ENCODE measurements around the gene LMAN2.

The LMAN2 gene

DNA sequence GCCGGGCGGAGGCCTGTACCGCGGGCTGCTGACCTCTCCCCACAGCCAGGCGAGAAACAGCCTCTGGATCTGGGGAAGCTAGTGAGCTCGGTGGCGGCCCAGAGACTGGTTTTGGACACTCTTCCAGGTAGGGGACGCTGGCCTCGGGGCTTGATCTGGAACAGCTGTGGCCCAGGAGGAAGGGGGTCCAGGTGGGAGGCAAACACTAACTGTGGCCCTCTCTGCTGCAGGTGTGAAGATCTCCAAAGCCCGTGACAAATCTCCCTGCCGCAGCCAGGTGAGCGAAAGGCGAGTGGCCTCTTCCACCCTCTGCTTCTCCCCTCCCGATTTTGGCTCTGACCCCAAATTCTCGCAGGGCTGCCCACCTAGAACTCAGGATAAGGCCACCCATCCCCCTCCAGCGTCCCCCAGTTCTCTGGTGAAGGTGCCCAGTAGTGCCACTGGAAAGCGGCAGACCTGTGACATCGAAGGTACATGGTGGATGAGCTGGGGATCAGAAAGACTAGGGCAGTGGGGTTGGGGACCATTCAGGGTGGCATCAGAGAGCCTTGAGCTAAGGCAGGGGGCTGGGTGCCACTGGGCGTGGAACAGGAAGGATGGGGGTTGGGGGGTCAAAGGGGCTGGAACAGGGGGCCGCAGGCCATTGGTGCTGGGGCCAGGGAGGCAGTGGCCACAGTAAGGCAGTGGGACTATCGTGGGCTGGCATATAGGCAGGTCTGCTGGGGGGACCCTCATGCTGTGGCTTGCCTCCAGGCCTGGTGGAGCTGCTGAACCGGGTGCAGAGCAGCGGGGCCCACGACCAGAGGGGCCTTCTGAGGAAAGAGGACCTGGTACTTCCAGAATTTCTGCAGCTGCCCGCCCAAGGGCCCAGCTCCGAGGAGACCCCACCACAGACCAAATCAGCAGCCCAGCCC, 19.9 kb upstream of the LMAN2 start:
- H3K4me1 ChIP-seq (ENCODE audit: insufficient read depth, poor library complexity, severe bottlenecking): peaks cover 24% of the 10 kb centered on the region
- no peaks in the 10 kb centered on the region; the same call in 1 of the 2 replicates for H3K36me3 ChIP-seq (ENCODE audit: low read depth)
- ATAC-seq (ENCODE audit: low read depth) (no peak), DNase-seq (ENCODE audit: low spot score) (no peak)
- H3K4me3 ChIP-seq (ENCODE audit: severe bottlenecking): peak overlapping the region; percentile 45
- TF ChIP-seq CTCF (IDR thresholded peaks at IDR 0.05; ENCODE audit: poor library complexity, severe bottlenecking): peak; percentile 55
- no peaks in the 10 kb centered on the region for H3K9me3 ChIP-seq (ENCODE audit: severe bottlenecking)
- peak overlapping the region; percentile 44 for H3K27ac ChIP-seq (ENCODE audit: poor library complexity, severe bottlenecking)
- no peaks in the 10 kb centered on the region for H3K27me3 ChIP-seq (ENCODE audit: insufficient read depth, poor library complexity, severe bottlenecking)

- Histone ChIP-seq H3K9me3 (ENCODE audit: severe bottlenecking) (no peaks in the 10 kb centered on the region), H3K4me3 (ENCODE audit: severe bottlenecking) (peak overlapping the region; percentile 45), H3K27me3 (ENCODE audit: insufficient read depth, poor library complexity, severe bottlenecking) (no peaks in the 10 kb centered on the region), H3K27ac (ENCODE audit: poor library complexity, severe bottlenecking) (peak overlapping the region; percentile 44), H3K36me3 (ENCODE audit: low read depth) (no peaks in the 10 kb centered on the region; the same call in 1 of the 2 replicates), H3K4me1 (ENCODE audit: insufficient read depth, poor library complexity, severe bottlenecking) (peaks cover 24% of the 10 kb centered on the region)
- ATAC-seq (ENCODE audit: low read depth) (peak; percentile 79), DNase-seq (ENCODE audit: low spot score) (peak; percentile 97)
- TF ChIP-seq CTCF (IDR thresholded peaks at IDR 0.05; ENCODE audit: poor library complexity, severe bottlenecking): peak; percentile 86
Measured at GRCh38 chr5:177370488-177371119, 19.1 kb upstream of the LMAN2 start.

GRCh38 chr5:177369645-177370440, 18.4 kb upstream of the LMAN2 start:
- H3K4me3 ChIP-seq (ENCODE audit: severe bottlenecking): no peak overlapping the region
- peaks cover 24% of the 10 kb centered on the region for H3K4me1 ChIP-seq (ENCODE audit: insufficient read depth, poor library complexity, severe bottlenecking)
- no peaks in the 10 kb centered on the region for H3K27me3 ChIP-seq (ENCODE audit: insufficient read depth, poor library complexity, severe bottlenecking)
- TF ChIP-seq CTCF (IDR thresholded peaks at IDR 0.05; ENCODE audit: poor library complexity, severe bottlenecking): no peak
- DNase-seq (ENCODE audit: low spot score) (no peak), ATAC-seq (ENCODE audit: low read depth) (no peak)
- no peaks in the 10 kb centered on the region for H3K9me3 ChIP-seq (ENCODE audit: severe bottlenecking)
- no peaks in the 10 kb centered on the region; the same call in 1 of the 2 replicates for H3K36me3 ChIP-seq (ENCODE audit: low read depth)
- H3K27ac ChIP-seq (ENCODE audit: poor library complexity, severe bottlenecking): peak overlapping the region; percentile 44

- TF ChIP-seq CTCF (IDR thresholded peaks at IDR 0.05; ENCODE audit: poor library complexity, severe bottlenecking): peak; percentile 85
- Histone ChIP-seq H3K4me1 (ENCODE audit: insufficient read depth, poor library complexity, severe bottlenecking) (peaks cover 20% of the 10 kb centered on the region), H3K27ac (ENCODE audit: poor library complexity, severe bottlenecking) (no peak overlapping the region), H3K9me3 (ENCODE audit: severe bottlenecking) (no peaks in the 10 kb centered on the region), H3K27me3 (ENCODE audit: insufficient read depth, poor library complexity, severe bottlenecking) (no peaks in the 10 kb centered on the region), H3K4me3 (ENCODE audit: severe bottlenecking) (no peak overlapping the region), H3K36me3 (ENCODE audit: low read depth) (no peaks in the 10 kb centered on the region; the same call in 1 of the 2 replicates)
- DNase-seq (ENCODE audit: low spot score) (no peak), ATAC-seq (ENCODE audit: low read depth) (peak; percentile 21; the same call in 1 of the 3 replicates)
Measured at GRCh38 chr5:177368869-177369644, 17.6 kb upstream of the LMAN2 start.
